Measurements from ENCODE around the gene DICER1. TPM values are rescaled to one million over a fixed set of nuclear protein-coding genes. Genes with fewer than 3 reads are reported as not detected.

The DICER1 gene
- polyA plus RNA-seq, 3 donors = 26.5 to 38.4 (median 34.7) TPM

DNA sequence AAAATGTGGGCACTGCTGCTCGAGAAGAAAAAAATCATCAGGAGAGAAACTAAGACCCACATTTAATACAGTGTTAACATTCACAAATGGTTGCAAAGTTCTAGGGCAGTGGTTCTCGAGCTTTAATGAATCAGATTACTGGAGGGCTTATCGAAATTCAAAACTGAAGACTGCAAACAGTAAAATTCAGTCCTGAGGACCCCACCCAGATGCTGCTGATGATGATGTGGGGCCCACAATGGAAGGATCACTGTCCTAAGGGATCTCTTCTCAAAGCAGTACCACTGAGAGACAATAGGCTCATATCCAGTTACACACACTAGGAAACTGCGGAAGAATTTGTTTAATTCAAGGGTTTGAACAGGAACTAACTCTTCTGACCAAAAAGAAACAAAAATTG is 31.4 kb downstream of the DICER1 start:
- H3K4me3 ChIP-seq (replicated peaks in 1 of 3; ENCODE audit: low read depth in 2 of 3, low read length in 3 of 3) = no peak overlapping the region
- no peaks in the 10 kb centered on the region for H3K4me1 ChIP-seq (ENCODE audit: control insufficient read depth in 1 of 2, insufficient read depth in 2 of 2, low read length in 2 of 2)
- H3K27me3 Mint-ChIP-seq (ENCODE audit: low read depth in 3 of 3) = peaks cover 0 to 2% (median 0%) of the 10 kb centered on the region in 3 donors
- H4K20me1 ChIP-seq (ENCODE audit: insufficient read depth, low read length) = peaks cover 56% of the 10 kb centered on the region
- H3K4me2 ChIP-seq (replicated peaks; ENCODE audit: extremely low read depth, low read length, poor library complexity, severe bottlenecking) = no peak overlapping the region
- peaks cover 71 to 83% of the 10 kb centered on the region in 2 donors for H3K36me3 Mint-ChIP-seq
- peaks cover 0 to 2% (median 0%) of the 10 kb centered on the region in 7 donors for H3K9me3 Mint-ChIP-seq
- 100% methylated on average over 1 of the region's 4 CpGs for WGBS (ENCODE audit: insufficient coverage)
- H3K36me3 ChIP-seq (replicated peaks in 1 of 2; ENCODE audit: control insufficient read depth in 1 of 2, insufficient read depth in 2 of 2, low read length in 2 of 2) = peaks cover 68 to 96% of the 10 kb centered on the region in 2 donors
- no peaks in the 10 kb centered on the region for H3K9me3 ChIP-seq (replicated peaks in 1 of 2; ENCODE audit: control insufficient read depth in 1 of 2, insufficient read depth in 1 of 2, low read length in 2 of 2)
- H3K27ac Mint-ChIP-seq = peak overlapping the region in 3 of 7 donors; percentile 44 to 74 (median 66)
- H3K4me3 Mint-ChIP-seq = no peak overlapping the region
- TF ChIP-seq, protein P1, sequence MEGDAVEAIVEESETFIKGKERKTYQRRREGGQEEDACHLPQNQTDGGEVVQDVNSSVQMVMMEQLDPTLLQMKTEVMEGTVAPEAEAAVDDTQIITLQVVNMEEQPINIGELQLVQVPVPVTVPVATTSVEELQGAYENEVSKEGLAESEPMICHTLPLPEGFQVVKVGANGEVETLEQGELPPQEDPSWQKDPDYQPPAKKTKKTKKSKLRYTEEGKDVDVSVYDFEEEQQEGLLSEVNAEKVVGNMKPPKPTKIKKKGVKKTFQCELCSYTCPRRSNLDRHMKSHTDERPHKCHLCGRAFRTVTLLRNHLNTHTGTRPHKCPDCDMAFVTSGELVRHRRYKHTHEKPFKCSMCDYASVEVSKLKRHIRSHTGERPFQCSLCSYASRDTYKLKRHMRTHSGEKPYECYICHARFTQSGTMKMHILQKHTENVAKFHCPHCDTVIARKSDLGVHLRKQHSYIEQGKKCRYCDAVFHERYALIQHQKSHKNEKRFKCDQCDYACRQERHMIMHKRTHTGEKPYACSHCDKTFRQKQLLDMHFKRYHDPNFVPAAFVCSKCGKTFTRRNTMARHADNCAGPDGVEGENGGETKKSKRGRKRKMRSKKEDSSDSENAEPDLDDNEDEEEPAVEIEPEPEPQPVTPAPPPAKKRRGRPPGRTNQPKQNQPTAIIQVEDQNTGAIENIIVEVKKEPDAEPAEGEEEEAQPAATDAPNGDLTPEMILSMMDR (IDR thresholded peaks at IDR 0.05) = no peak
- H3K27ac ChIP-seq (ENCODE audit: low read depth in 1 of 2, low read length in 2 of 2) = no peak overlapping the region
- no peak overlapping the region for H3K9ac ChIP-seq (ENCODE audit: insufficient read depth, low read length, poor library complexity, severe bottlenecking)
- DNase-seq = no peak
- no peaks in the 10 kb centered on the region for H3K27me3 ChIP-seq (ENCODE audit: control insufficient read depth in 2 of 2, insufficient read depth in 2 of 2, low read length in 2 of 2)
- H3K79me2 ChIP-seq (ENCODE audit: insufficient read depth, low read length) = peaks cover 21% of the 10 kb centered on the region
- intact Hi-C loops (cut with micrococcal nuclease) = no loop called here
- no peaks in the 10 kb centered on the region for H3K4me1 Mint-ChIP-seq
- H2AFZ ChIP-seq (ENCODE audit: insufficient read depth, low read depth, low read length, poor library complexity, severe bottlenecking) = no peak overlapping the region

- intact Hi-C loops (cut with micrococcal nuclease) = no loop called here
- DNase-seq = no peak
- Histone ChIP-seq H3K27ac (ENCODE audit: low read depth in 1 of 2, low read length in 2 of 2) (peak overlapping the region in 1 of 2 donors; percentile 10), H3K27me3 (ENCODE audit: control insufficient read depth in 2 of 2, insufficient read depth in 2 of 2, low read length in 2 of 2) (no peaks in the 10 kb centered on the region), H3K79me2 (ENCODE audit: insufficient read depth, low read length) (peaks cover 24% of the 10 kb centered on the region), H3K9ac (ENCODE audit: insufficient read depth, low read length, poor library complexity, severe bottlenecking) (no peak overlapping the region), H3K4me3 (replicated peaks in 1 of 3; ENCODE audit: low read depth in 2 of 3, low read length in 3 of 3) (no peak overlapping the region), H3K36me3 (replicated peaks in 1 of 2; ENCODE audit: control insufficient read depth in 1 of 2, insufficient read depth in 2 of 2, low read length in 2 of 2) (peaks cover 68 to 96% of the 10 kb centered on the region in 2 donors), H4K20me1 (ENCODE audit: insufficient read depth, low read length) (peaks cover 63% of the 10 kb centered on the region), H3K4me1 (ENCODE audit: control insufficient read depth in 1 of 2, insufficient read depth in 2 of 2, low read length in 2 of 2) (no peaks in the 10 kb centered on the region), H3K9me3 (replicated peaks in 1 of 2; ENCODE audit: control insufficient read depth in 1 of 2, insufficient read depth in 1 of 2, low read length in 2 of 2) (no peaks in the 10 kb centered on the region), H2AFZ (ENCODE audit: insufficient read depth, low read depth, low read length, poor library complexity, severe bottlenecking) (no peak overlapping the region), H3K4me2 (replicated peaks; ENCODE audit: extremely low read depth, low read length, poor library complexity, severe bottlenecking) (no peak overlapping the region)
- no peak overlapping the region for H3K4me3 Mint-ChIP-seq
- H3K4me1 Mint-ChIP-seq = no peaks in the 10 kb centered on the region
- no CpG with 5 or more reads among the region's 3 CpGs for WGBS (ENCODE audit: insufficient coverage)
- TF ChIP-seq, protein P1 (IDR thresholded peaks at IDR 0.05) = no peak
- peaks cover 0 to 2% (median 0%) of the 10 kb centered on the region in 3 donors for H3K27me3 Mint-ChIP-seq (ENCODE audit: low read depth in 3 of 3)
- H3K36me3 Mint-ChIP-seq = peaks cover 70 to 81% of the 10 kb centered on the region in 2 donors
- peak overlapping the region in 4 of 7 donors; percentile 5 to 58 (median 32) for H3K27ac Mint-ChIP-seq
- peaks cover 0 to 2% (median 0%) of the 10 kb centered on the region in 7 donors for H3K9me3 Mint-ChIP-seq
Observed at GRCh38 chr14:95125221-95125620, 32.1 kb downstream of the DICER1 start.

Data from CD14-positive monocyte (primary cell).